Common myeloid progenitor, CD34-positive (primary cell): Measurements from ENCODE around the gene CEL.

Experiments used
- CTCF ChIA-PET: fragments of 350-600 bp; sonication (Branson Sonifier 250); formaldehyde crosslinking; loops from one replicate; lab custom pipeline; 2021; ENCODE audit warnings: antibody characterized with exemption; lab: Charles Lee
- POLR2A ChIA-PET: fragments of 350-600 bp; sonication (Branson Sonifier 250); formaldehyde crosslinking; loops from one replicate; lab custom pipeline; 2021; ENCODE audit warnings: antibody characterized with exemption; lab: Charles Lee
- DNase-seq, 3 donors: peaks; one replicate each; pipeline versions ENCODE4 v3.0.0 to v3.0.0-alpha.2; 2013
- H3K27ac ChIP-seq, 2 experiments: 1 replicate in 1 of 2; 2 replicates in 1 of 2; pipeline ENCODE4 v1.7.0; 2013; ENCODE audit warnings: inconsistent platforms in 2 of 2, low read length in 2 of 2, mild to moderate bottlenecking in 2 of 2, low read depth in 1 of 2, moderate library complexity in 1 of 2; ENCODE audit not compliant: severe bottlenecking in 2 of 2, insufficient read depth in 1 of 2, poor library complexity in 1 of 2
- H3K27me3 ChIP-seq, 5 experiments: replicated peaks in 2 of 5; 1 replicate in 3 of 5; 2 replicates in 2 of 5; pipeline versions ENCODE4 v1.6.1 to v1.7.0; 2013; ENCODE audit warnings: low read length in 4 of 5, mild to moderate bottlenecking in 2 of 5, moderate library complexity in 2 of 5, inconsistent platforms in 1 of 5; ENCODE audit not compliant: insufficient read depth in 5 of 5, control insufficient read depth in 4 of 5
- H3K36me3 ChIP-seq, 4 experiments: 1 replicate in 2 of 4; 2 replicates in 2 of 4; pipeline versions ENCODE4 v1.6.1 to v1.7.0; 2013; ENCODE audit warnings: low read length in 3 of 4, control low read depth in 1 of 4, mild to moderate bottlenecking in 1 of 4; ENCODE audit not compliant: control insufficient read depth in 4 of 4, insufficient read depth in 4 of 4
- H3K4me1 ChIP-seq, 4 experiments: 1 replicate in 3 of 4; 2 replicates in 1 of 4; pipeline versions ENCODE4 v1.6.1 to v1.7.1; 2013; ENCODE audit warnings: low read length in 3 of 4, mild to moderate bottlenecking in 3 of 4, control low read depth in 1 of 4, inconsistent platforms in 1 of 4, moderate library complexity in 1 of 4; ENCODE audit not compliant: control insufficient read depth in 4 of 4, insufficient read depth in 4 of 4; ENCODE audit errors: control extremely low read depth in 1 of 4
- H3K4me3 ChIP-seq, 7 experiments: 1 replicate in 4 of 7; 2 replicates in 3 of 7; pipeline versions ENCODE4 v1.5.1 to v1.7.0; 2013; ENCODE audit warnings: mild to moderate bottlenecking in 7 of 7, low read length in 6 of 7, moderate library complexity in 6 of 7, inconsistent platforms in 2 of 7, low read depth in 2 of 7, control low read depth in 1 of 7; ENCODE audit not compliant: insufficient read depth in 4 of 7, control insufficient read depth in 1 of 7; ENCODE audit errors: extremely low read depth in 1 of 7
- H3K9me3 ChIP-seq, 5 experiments: 1 replicate in 4 of 5; 2 replicates in 1 of 5; pipeline versions ENCODE4 v1.6.1 to v1.7.1; 2013; ENCODE audit warnings: low read length in 4 of 5, mild to moderate bottlenecking in 2 of 5, inconsistent platforms in 1 of 5, low read depth in 1 of 5, moderate library complexity in 1 of 5; ENCODE audit not compliant: control insufficient read depth in 4 of 5, insufficient read depth in 2 of 5; ENCODE audit errors: control extremely low read depth in 1 of 5
- WGBS: methylation state at CpG from one replicate; pipeline ENCODE4 v1.1.5; 2013; ENCODE audit not compliant: insufficient coverage; 5-methylcytosine and 5-hydroxymethylcytosine counted together

CEL gene

DNA sequence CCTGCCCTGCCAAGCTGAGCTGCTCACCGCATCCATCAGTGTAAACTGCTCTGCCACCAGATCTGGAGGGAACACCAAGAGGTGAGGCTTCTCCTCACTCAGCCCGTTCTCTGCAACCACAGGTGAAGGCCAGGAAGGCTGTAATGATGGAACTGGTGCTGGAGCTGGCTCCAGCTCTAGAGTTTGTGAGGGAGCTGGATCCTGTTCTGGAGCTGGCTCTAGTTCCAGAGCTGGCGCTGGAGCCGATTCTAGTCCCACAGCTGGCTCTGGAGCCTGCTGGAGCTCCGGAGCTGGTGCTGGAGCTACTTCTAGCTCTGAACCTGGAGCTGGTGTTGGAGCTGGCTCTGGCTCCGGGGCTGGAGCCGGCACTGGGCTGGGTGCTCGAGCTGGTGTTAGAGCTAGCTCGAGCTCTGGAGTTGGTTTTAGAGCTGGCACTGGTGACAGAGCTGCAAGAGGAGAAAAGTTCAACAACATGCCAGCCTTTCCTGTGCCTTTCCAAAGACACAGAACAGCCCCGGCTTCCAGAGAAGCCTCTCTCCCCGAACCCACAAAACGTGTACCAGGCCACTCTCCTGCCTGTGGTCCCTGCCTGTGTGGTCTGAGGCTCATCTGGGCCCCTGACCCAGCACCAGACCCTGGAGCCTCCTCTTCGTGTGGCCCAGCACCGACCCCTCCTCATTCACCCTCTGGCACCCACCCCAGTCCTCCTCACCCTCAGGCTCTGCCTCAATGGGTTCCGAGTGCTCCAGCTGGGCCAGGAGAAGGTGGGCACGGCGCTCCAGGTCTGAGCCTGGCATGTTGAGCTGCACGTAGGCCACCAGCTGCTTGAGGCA is 46.4 kb downstream of the CEL start:
- ChIA-PET POLR2A (interaction anchor here (0.9 to 2.7 kb wide), 4 partner anchors 8 to 37 kb away, joined by 3 to 19 read pairs (median 4); no protein-coding TSS in a partner anchor), CTCF (interaction anchor here (1.0 to 22.2 kb wide), 11 partner anchors 9 to 72 kb away, joined by 3 to 445 read pairs (median 3); no protein-coding TSS in a partner anchor)
- no peak overlapping the region for H3K27ac ChIP-seq
- no peak overlapping the region for H3K4me3 ChIP-seq
- 95% methylated on average over 18 of the region's 18 CpGs for WGBS
- DNase-seq, result no peak
- H3K36me3 ChIP-seq, result peaks cover 0 to 82% (median 62%) of the 10 kb centered on the region in 4 experiments
- H3K27me3 ChIP-seq, result no peaks in the 10 kb centered on the region
- peaks cover 0 to 19% (median 18%) of the 10 kb centered on the region in 4 experiments for H3K4me1 ChIP-seq
- H3K9me3 ChIP-seq, result no peaks in the 10 kb centered on the region

DNA sequence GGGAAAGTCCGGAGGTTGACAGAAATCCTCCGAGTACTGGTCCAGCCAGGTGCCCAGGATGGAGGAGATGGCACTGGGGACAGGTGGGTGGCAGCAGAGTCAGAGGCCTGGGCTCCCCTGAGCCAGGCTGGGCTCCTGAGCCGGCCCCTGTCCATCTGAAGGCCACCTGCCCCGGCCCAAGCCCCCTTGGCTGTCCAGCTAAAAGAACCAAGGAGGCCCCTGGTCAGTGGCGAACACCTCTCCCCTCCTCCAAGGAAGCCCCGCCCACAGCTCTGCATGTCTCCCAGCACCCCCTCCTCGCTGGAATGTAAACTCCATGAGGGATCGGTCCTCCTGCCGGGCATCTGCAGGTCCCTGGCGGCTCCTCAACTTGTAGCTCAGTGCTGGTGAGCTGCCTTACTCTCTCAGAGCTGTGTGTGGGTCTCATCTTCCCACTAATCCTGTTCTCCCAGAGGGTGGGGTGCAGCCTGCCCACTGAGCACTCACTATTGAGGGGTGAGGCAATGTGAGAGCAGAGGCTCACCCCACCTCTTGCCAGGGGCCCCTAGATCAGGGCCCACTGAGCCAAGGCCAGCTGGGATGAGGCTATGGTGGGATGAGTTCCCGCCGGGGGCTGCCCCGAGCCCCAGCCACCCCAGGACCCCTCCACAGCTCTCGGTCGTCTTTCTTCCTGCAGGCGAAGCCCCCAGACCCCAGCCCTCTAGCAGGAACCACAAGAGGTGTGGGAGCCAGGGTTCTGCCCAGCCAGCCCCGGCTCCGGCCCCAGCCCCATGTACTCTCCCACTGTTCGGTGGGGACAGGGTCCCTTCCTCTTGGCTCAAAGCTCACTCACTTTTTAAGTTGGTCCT is 47.2 kb downstream of the CEL start:
- H3K27me3 ChIP-seq, result no peaks in the 10 kb centered on the region
- 97% methylated on average over 16 of the region's 19 CpGs for WGBS
- peaks cover 0 to 27% (median 27%) of the 10 kb centered on the region in 4 experiments for H3K4me1 ChIP-seq
- ChIA-PET POLR2A (interaction anchor here (1.5 to 2.7 kb wide), 2 partner anchors 9 to 36 kb away, joined by 6 to 19 read pairs; no protein-coding TSS in a partner anchor), CTCF (interaction anchor here (0.6 to 22.2 kb wide), 8 partner anchors 9 to 130 kb away, joined by 3 to 445 read pairs (median 4); no protein-coding TSS in a partner anchor)
- no peaks in the 10 kb centered on the region for H3K9me3 ChIP-seq
- H3K4me3 ChIP-seq, result no peak overlapping the region
- no peak for DNase-seq
- H3K36me3 ChIP-seq, result peaks cover 0 to 73% (median 57%) of the 10 kb centered on the region in 4 experiments
- H3K27ac ChIP-seq, result no peak overlapping the region

DNA sequence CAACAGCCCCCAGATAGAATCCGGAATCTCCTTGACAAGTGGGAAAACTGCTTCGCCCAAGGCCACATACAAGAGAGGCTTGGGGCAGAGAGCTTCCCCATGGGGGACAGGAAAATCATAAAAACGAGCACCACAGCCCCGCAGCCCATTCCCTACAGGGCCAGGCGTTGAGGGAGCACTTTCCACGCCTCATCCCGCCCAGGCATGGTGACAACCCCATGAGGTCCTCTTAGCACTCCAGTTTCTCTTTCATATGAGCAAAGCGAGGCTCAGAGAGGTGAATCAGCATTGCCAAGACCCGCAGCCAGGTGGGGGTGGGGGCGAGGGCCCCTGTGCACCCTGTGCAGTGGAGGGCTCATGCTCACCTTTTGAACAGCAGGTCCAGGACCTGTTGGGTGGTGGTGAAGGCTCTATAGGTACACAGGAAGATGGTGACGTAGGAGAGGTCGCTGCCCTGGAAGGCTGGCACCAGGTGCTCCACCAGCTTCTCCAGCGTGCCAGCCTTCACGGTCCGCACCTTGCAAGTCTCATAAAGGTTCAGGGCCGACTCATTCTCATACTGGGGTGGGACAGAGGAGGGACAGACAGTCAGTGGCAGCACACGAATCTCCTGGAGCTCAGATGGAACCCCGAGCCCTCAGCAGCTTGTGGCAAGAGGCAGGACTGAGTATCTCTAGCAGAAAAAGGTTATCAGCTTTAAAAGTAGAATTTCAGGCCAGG is 48.3 kb downstream of the CEL start:
- Histone ChIP-seq H3K27ac (no peak overlapping the region), H3K4me1 (peaks cover 2 to 38% (median 38%) of the 10 kb centered on the region in 4 experiments), H3K27me3 (no peaks in the 10 kb centered on the region), H3K36me3 (peaks cover 0 to 64% (median 51%) of the 10 kb centered on the region in 4 experiments), H3K4me3 (no peak overlapping the region), H3K9me3 (no peaks in the 10 kb centered on the region)
- ChIA-PET CTCF (interaction anchor here (0.7 to 22.2 kb wide), 9 partner anchors 8 to 106 kb away, joined by 3 to 445 read pairs (median 7); no protein-coding TSS in a partner anchor), POLR2A (interaction anchor here (1.1 to 12.6 kb wide), 4 partner anchors 12 to 36 kb away, joined by 3 to 111 read pairs (median 42); no protein-coding TSS in a partner anchor)
- no peak for DNase-seq
- 100% methylated on average over 17 of the region's 18 CpGs for WGBS

DNA sequence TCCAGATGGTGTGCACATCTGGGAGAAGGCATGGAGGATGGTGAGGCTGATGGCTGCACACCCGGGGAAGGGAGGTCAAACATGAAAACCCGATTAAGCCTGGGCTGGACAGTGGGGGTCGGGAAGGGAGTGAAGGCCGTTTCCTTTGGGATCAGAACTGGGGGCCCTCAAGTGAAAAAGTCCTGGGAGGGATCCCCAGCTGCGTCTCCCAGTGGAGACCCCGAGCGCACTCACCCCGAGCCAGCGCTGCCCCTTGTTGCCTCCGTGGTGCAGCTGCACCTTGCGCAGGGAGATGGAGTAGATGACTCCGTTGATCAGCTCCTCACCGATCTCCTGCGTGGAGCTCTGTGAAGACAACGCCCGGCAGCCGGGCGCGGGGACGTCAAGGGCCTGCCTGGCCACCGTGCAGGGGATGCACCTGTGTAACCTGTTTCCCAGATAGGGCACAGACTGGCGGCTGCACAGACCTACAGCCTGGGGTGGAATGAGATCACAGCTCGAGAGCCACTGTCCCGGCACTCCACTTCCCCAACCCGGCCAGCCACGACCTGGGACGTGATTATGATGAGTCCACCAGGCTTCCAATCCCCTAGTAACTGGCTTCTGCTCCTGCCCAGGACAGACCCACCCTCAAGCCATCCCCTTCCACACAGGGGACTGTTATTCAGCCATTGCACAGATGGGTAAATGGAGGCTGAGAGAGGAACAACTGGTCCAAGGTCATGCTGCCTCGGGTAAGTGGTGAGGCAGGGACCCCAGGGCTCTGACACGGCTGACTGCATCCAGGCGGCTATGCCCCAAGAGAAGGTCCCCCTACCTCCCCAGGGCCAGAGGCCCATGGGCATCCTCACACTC is 50.3 kb downstream of the CEL start:
- peaks cover 0 to 52% (median 39%) of the 10 kb centered on the region in 4 experiments for H3K36me3 ChIP-seq
- WGBS, result 76% methylated on average over 27 of the region's 30 CpGs
- ChIA-PET CTCF (interaction anchor here (0.8 to 22.2 kb wide), 10 partner anchors 11 to 63 kb away, joined by 3 to 445 read pairs (median 11); no protein-coding TSS in a partner anchor), POLR2A (interaction anchor here (1.0 to 12.6 kb wide), 7 partner anchors 9 to 34 kb away, joined by 5 to 111 read pairs (median 10); partner anchors contain the start of gene RALGDS)
- no peaks in the 10 kb centered on the region for H3K27me3 ChIP-seq
- peak in 2 of 3 donors; percentile 51 to 69 for DNase-seq
- H3K27ac ChIP-seq, result peak overlapping the region; percentile 15 to 66
- H3K4me3 ChIP-seq, result peak overlapping the region in 1 of 7 experiments; percentile 29
- no peaks in the 10 kb centered on the region for H3K9me3 ChIP-seq
- H3K4me1 ChIP-seq, result peaks cover 2 to 56% (median 55%) of the 10 kb centered on the region in 4 experiments

DNA sequence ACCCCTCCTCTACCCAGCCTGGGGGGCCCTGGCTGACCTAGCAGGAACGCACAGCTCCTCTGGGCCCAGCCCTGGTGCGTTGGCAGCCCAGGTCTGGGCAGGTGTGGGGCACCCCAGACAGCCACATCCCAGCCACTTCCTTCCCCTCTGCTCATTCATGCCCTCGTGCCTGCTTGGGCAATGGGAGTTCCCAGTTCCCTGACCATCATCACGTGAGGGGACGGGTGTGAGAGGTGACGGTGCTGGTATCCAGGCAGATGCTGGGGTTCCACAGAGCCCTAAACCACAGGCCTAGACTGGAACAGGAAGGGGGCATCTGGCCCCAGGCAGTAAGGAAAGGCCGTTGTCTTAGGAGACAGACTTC is 50.9 kb downstream of the CEL start:
- H3K4me1 ChIP-seq, result peaks cover 2 to 62% (median 58%) of the 10 kb centered on the region in 4 experiments
- H3K9me3 ChIP-seq, result no peaks in the 10 kb centered on the region
- peak overlapping the region; percentile 61 to 82 for H3K27ac ChIP-seq
- no peaks in the 10 kb centered on the region for H3K27me3 ChIP-seq
- ChIA-PET CTCF (interaction anchor here (1.1 to 22.2 kb wide), 8 partner anchors 10 to 64 kb away, joined by 3 to 445 read pairs (median 12); no protein-coding TSS in a partner anchor), POLR2A (interaction anchor here (1.0 to 12.6 kb wide), 8 partner anchors 9 to 33 kb away, joined by 5 to 111 read pairs (median 9); partner anchors contain the start of gene RALGDS)
- H3K36me3 ChIP-seq, result peaks cover 0 to 46% (median 34%) of the 10 kb centered on the region in 4 experiments
- WGBS, result 5% methylated on average over 4 of the region's 7 CpGs
- DNase-seq, result peak; percentile 93 to 99 (median 99)
- peak overlapping the region in 4 of 7 experiments; percentile 19 to 55 (median 50) for H3K4me3 ChIP-seq
